ACHN (cell line): Measurements from ENCODE around the gene RMI2.

ENCODE experiments used
- DNase-seq: peaks from one replicate; pipeline ENCODE4 v3.0.0-alpha.2; 2015
- in situ Hi-C: cut with HindIII; loops from 2 replicates; pipeline ENCODE4 v1.10.0; 2017; ENCODE audit warnings: low sequenced_read_pairs, low pct_ligation_motif_present, low pct_unique_long_range_greater_than_20kb

Gene RMI2

DNA sequence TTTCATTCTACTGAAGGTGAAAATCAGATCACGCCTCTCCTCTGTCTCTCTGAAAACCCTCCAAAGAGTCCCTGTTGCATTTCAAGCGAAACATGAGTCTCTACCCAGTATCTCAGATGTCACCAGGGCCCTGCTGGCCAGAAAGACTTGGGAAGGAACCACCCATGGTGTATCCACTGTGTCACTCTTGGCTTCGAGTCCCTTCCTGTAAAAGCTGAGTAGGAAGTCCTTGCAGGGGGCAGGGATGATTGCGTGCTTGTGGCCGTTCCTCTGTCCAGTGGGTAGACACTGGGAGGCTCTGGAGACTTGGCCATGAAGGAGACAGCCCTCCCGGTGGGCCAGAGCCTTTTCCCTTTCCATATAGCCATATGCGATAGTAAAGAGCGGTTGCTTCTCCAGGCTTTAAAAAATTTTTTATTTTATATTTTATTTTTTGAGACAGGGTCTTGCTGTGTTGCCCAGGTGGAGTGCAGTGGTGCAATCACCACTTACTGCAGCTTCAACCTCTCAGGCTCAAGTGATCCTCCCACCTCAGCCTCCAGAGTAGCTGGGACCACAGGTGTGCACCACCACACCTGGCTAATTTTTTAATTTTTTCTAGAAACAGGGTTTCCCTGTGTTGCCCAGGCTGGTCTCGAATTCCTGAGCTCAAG is 19.0 kb upstream of the RMI2 start:
- in situ Hi-C loops: no loop called here
- no peak for DNase-seq

DNA sequence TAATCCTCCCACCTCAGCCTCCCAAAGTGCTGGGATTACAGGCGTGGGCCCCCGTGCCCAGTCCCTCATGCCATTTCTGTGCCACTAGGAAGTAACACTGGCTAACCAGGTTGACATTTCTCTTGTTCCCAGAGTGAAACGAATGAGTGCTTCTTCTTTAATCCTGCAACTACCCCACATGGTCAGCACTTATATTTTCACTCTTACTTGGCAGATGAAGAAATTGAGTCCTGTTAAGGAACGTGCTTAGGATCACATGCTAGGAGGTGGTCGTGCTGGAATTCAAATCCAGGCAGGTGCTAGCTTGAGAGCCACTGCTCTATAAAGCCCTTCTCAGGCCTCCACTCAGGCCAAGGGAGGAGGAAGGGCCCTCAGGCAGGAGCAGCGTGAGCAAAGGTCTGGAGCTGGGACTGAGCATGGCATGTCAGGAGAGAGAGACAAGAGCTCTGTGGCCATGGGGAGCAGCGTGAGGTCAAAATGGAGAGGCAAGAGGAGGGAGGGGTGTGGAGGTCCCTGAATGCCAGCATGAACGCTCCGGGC is 18.5 kb upstream of the RMI2 start:
- in situ Hi-C loops: no loop called here
- DNase-seq: no peak

DNA sequence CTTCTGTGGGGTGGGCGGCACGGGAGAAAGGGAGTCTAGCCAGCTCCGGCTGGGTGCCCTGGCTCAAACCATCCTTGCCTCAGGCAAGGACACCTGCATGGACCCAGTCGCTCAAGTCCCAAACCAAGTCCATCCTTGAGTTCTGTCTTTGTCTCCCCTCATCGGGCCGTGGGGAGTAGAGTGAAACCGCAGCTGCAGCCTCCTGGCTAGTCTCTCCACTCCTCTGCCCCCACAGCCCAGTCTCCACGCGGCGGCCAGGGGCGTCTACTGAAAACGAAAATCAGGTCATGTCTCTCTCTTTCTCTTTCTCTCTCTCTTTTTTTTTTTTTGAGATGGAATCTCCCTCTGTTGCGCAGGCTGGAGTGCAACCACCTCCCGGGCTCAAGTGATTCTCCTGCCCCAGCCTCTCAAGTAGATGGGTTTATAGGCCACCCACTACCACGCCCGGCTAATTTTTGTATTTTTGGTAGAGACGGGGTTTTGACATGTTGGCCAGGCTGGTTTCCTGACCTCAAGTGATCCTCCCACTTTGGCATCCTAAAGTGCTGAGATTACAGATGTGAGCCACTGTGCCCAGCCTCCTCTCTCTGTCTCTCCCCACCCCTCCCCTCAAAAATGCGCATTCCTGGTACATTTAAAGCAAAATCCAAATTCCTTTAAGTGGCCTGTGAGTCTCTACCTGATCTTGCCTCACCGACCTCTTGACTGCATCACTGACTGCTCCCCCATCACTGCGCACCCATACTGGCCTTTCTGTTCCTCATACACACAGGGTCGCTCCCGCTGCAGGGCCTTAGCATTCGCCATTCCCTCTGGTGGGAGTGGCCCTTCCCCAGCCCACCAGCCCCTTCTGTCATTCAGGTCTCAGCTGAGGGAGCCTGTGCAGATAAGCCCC is 17.7 kb upstream of the RMI2 start:
- in situ Hi-C loops: no loop called here
- no peak for DNase-seq

DNA sequence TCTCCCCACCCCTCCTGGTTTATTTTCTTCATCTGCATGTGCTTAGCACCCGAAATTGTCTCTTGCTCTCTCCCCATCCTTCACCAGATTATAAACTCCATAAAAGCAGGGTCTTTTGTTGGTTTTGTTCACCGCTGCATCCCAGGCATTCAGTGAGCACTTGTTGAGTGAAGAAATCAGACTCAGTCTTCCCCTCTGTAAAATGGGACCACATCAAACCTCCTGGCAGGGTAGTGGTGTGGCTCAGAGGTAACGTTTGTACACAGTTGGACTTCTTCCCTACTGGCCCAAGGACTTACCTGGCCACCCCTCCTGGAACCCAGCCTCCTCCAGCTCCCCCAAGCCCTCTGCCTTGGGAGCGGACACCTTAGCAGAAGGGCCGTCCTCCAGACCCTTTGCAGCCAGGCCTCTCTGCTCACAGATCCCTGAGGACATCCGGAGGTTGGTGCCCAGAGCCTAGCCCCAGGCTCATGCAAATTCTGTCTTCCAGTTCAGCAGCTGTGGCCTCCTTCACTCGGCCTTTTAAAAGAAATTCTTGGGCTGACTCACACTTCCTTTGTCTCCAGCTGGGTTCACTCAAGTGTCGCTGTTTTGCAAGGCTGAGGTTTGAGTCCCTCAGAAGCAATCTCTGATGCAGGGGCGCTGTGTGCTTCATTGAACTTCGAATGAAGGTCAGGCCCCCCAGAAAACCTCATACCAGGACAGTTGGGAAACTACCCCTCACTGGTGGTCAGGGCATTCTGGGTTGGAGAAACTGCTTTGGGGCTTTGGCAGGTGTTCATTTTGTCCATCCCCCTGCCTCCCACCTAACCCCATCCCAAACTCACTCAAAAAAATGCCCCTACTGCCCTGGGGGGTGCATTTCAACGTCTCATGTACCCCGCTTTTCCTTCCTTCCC is 16.8 kb upstream of the RMI2 start:
- in situ Hi-C loops: no loop called here
- DNase-seq: peak; percentile 98

DNA sequence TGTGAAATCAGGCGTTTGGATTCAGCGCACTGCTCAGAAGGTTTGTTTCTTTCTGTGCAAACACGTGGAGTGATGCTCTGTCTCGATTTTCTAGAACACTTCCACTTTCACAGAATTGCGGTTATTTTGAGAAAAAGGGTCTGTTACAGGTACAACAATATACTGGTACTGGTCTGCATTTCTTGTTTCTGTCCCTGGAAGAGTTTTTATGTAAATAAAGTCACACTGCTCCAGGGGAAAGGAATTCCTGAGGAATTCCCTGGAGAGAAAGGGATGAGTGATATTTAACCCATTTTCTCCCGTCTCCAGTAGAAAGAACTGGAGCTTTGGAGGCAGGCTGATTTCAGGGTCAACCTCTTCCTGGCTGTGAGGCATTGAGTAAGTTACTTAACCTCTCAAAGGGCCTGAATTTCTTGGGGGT is 16.2 kb upstream of the RMI2 start:
- DNase-seq: peak; percentile 69
- in situ Hi-C loops: no loop called here

DNA sequence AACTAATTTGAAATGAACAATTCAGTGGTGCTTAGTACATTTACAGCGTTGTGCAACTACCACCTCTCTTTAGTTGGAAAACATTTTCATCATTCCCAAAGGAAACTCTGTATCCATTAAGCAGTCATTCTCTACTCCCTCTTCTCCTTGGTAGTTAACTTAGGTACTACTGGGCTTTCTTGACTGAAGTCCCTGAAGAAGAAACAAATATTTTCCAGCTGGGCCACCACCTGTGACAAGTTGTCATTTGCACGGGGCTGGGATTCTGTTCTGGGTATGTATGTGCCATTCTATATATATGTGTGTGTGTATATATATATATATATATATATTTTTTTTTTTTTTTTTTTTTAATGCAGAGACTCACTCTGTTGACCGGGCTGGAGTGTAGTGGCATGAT is 15.4 kb upstream of the RMI2 start:
- in situ Hi-C loops: no loop called here
- DNase-seq: no peak

DNA sequence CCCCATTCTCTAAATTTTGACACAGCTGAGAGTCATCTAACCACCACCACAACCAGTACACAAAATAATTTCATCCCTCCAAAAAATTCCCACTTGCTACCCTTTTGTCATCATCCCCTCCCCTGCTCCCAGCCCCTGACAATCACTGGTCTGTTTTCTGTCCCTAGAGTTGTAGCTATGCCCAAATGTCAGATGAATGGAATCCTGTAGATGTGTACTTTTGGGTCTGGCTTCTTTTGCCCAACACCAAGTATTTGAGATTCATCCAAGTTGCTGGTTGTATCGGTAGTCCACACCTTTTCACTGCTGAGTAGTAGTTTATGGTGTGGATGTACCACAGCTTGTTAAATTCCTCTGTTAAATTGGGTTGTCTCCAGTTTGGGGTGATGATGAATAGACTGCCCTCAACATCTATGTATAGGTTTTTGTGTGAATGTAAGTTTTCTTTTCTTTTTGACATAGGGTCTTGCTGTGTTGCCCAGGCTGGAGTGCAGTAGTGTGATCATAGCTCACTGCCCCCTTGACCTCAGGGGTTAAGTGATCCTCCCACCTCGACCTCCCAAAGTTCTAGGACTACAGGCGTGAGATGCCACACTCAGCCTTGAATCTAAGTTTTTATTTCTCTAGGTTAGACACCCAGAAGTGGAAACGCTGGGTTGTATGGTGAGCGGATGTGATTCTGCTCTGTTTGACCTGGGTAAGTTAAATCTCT is 14.6 kb upstream of the RMI2 start:
- in situ Hi-C loops: no loop called here
- DNase-seq: no peak

DNA sequence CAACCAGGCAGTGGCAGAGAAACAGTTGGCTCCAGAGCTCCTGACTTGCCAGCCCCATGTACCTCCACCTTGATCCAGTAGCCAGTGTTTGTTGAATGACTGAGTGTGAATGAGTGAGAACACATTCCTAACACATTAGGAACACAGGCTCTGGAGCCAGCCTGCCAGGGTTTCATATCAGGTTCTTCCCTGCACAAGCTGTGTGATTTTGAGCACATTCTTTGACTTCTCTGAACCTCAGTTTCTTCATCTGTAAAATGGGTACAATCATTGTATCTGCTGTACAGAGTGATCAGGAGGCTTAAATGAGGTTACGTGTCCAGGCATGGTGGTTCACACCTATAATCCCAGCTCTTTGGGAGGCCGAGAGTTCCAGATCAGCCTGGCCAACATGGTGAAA is 13.3 kb upstream of the RMI2 start:
- in situ Hi-C loops: no loop called here
- DNase-seq: no peak

DNA sequence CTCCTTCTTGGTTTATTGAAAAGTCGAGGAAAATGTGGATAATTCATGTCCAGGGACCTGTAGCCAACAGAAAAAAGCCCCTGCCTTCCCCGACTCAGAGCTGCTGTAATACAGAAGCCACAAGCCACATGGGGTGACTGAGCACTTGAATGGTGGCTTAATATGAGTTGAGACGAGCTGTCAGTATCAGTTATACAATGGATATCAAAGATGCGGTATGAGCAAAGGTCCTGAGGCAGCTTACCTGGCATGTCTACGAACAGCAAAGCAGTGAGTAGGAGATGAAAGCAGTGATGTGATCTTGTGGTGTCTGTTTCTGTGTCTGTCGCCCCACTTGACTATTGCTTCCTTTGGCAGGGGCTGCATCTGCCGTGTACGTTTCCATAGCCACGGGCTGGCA is 12.2 kb upstream of the RMI2 start:
- in situ Hi-C loops: no loop called here
- DNase-seq: no peak

DNA sequence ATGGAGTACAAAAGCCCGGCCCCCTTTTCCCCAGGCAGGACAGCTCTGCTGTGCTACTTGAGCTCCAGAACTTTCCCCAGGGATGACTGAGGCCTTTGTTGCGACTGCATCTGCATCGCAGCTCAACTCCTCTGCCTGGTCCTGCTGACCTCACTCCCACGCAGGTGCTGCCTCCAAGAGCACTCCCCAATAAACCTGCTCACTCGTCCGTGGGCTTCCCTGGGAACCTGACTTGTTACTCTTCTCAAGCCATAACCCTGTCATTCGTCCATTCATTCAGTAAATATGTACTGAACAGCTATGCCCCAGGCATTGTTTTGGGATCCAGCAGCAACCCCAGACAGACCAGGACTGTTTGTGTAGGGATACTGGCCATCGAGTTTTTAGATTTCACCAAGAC is 11.6 kb upstream of the RMI2 start:
- in situ Hi-C loops: no loop called here
- no peak for DNase-seq

DNA sequence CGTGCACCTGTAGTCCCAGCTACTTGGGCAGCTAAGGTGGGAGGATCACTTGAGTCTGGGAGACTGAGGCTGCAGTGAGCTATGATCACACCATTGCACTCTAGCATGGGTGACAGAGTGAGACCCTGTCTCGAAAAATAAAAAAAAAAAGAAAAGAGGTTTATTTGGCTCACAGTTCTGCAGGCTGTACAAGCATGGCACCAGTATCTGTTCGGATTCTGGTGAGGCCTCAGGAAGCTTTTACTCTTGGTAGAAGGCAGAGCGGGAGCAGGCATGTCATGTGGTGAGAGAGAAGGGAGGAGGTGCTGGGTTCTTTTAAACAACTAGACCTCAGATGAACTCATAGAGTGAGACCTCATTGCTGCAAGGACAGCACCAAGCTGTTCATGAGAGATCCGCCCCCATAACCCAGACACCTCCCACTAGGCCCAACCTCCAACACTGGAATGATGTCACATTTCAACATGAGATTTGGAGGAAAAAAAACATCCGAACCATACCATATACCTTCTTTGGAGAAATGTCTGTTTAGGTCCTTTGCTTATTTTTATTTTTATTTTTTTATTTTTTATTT is 10.3 kb upstream of the RMI2 start:
- DNase-seq: no peak
- in situ Hi-C loops: no loop called here

DNA sequence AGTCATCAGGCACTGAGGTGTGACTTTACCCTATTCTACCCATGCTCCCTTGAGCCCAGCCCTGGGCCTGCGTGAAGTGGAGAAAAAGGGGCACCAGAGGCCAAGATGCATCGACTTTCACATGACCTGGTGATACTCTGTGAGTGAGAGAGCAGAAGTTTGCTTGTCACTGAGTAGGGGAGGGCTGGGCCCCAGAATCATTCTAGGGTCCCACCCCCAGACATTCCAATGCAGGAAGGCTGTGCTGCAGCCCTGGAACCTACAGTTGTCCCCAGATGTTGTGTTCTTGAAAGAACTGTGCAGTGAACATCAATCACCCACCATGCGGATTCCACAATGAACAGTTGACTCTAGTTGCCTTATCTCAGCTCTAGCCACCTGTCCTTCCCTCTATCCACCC is 6.2 kb upstream of the RMI2 start:
- DNase-seq: no peak
- in situ Hi-C loops: no loop called here

DNA sequence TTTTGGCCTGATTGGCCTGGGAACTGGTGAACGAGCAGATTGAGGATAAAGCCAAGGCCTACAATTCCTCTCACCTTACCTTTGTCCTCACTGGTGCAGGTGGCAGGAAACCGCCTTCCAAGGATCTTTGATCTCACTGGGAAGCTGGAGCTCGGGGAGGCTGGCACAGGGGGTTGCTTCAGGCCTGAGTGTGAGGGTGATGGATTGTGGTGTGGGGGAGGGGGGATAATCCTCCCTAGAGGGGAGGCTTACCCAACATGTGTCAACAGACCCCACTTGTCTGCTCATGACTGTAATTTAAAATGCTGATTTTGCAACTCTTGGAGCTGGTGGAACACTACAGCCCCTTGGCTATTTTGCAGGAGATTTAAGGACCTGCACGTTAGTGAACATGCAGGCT is 4.5 kb upstream of the RMI2 start:
- in situ Hi-C loops: no loop called here
- no peak for DNase-seq

DNA sequence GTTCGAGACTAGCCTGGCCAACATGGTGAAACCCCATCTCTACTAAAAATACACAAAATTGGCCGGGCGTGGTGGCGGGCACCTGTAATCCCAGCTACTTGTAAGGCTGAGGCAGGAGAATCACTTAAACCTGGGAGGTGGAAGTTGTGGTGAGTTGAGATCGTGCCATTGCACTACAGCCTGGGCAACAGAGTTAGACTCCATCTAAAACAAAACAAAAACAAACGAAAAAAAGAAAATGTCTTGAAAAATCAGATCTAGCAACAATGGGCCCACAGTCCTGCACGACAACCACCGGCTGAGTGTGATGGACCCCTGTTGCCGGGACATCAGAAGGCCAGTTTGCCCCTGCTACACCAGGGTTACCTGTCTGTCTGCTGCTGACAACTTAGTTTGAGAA is 3.9 kb upstream of the RMI2 start:
- DNase-seq: no peak
- in situ Hi-C loops: no loop called here

DNA sequence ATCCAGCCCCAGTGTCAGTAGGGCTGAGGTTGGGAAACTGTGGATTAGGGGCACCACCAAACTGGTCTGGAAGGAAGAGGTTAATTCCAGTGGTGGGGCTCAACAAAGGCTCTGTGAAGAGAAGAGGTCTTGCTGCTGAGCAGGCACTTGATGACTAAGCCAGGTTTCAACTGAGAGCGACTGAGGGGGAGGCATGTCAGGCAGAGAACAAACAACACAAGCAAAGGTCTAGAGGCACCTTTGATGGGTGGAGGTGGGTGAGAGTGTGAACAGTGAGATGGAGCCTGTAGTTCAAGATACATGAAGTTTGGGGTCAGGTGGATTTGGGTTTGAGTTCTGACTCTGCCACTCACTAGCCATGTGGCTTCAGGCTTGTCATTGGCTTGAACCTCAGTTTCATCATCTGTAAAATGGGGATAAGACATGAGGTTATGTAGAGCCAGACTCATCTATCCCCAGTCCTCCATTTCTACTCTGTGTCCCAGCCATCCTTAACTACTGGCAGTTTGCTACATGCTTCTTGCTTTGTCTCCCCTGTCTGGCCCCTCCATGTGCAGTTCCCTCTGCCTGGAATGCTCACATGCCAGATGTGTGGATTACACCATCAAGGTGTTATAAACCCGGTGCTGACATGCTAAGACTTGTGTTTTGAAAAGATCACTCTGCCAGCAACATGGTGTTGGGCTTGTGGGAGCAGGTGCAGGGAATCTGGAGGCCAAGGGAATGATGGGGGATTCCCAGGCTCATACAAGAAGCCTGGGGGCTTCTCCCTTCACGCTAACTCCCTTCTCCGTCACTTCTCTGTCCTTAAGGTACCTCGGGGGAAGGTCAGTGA is 3.0 kb upstream of the RMI2 start:
- in situ Hi-C loops: no loop called here
- no peak for DNase-seq

DNA sequence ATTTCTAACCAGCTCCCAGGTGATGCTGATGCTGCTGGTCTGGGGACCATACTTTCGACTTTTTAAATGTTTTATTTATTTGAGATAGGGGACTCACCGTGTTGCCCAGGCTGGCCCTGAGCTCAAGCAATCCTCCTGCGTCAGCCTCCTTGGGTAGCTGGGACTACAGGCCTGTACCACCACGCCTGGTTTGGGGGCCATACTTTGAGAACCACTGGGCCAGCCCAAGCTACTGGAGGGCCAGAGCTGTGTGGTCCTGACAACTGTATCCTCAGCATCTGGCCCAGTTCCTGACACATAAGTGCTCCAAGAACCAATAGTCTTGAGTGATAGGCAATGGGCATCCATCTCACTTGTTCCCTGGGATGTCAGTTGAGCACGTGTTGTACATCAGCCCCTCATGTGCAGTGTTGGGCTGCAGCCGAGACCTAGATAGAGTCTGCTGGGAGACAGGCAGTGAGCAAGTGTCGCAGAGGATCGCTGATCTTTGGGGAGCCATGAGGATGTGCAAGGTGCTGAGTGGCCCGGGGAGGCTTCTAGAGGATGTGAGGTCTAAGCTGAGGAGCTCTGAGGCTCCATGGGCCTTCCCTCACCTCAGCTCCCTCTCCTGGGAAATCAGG is 1.6 kb downstream of the RMI2 start:
- in situ Hi-C loops: no loop called here
- no peak for DNase-seq

DNA sequence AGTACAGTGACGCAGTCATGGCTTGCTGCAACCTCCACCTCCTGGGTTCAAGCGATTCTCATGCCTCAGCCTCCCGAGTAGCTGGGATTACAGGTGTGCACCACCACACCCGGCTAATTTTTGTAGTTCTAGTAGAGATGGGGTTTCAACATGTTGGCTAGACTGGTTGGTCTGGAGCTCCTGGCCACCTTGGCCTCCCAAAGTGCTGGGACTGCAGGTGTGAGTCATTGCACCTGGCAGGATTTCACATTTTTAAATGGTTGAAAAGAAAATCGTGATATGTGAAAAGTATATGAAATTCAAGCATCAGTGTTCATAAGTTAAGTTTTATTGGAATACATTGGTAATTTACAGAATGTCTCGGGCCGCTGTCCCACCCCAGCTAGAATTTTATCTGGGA is 2.6 kb downstream of the RMI2 start:
- in situ Hi-C loops: no loop called here
- no peak for DNase-seq
